PFSK-1 (cell line): ENCODE data around the gene IL23A.

Experiments
- POLR2AphosphoS5 ChIP-seq: IDR thresholded peaks from 2 replicates; pipeline ENCODE4 v1.6.1; 2012; ENCODE audit warnings: low read depth, mild to moderate bottlenecking, control low read depth, low read length, moderate library complexity
- TAF1 ChIP-seq: IDR thresholded peaks from 2 replicates; pipeline ENCODE4 v1.6.1; 2012; ENCODE audit warnings: low read length, control low read depth, borderline replicate concordance; ENCODE audit not compliant: insufficient read depth
- TF ChIP-seq, protein P1 (sequence below), 2 experiments: IDR thresholded peaks; 2 replicates each; pipeline versions ENCODE4 v1.6.1 to v1.8.0; 2011 to 2012; ENCODE audit warnings: low read depth in 2 of 2, low read length in 2 of 2, control low read depth in 1 of 2, inconsistent platforms in 1 of 2, mild to moderate bottlenecking in 1 of 2, moderate library complexity in 1 of 2; ENCODE audit not compliant: insufficient read depth in 1 of 2

- TF ChIP-seq TAF1 (no peak), POLR2AphosphoS5 (no peak)
- TF ChIP-seq, protein P1, sequence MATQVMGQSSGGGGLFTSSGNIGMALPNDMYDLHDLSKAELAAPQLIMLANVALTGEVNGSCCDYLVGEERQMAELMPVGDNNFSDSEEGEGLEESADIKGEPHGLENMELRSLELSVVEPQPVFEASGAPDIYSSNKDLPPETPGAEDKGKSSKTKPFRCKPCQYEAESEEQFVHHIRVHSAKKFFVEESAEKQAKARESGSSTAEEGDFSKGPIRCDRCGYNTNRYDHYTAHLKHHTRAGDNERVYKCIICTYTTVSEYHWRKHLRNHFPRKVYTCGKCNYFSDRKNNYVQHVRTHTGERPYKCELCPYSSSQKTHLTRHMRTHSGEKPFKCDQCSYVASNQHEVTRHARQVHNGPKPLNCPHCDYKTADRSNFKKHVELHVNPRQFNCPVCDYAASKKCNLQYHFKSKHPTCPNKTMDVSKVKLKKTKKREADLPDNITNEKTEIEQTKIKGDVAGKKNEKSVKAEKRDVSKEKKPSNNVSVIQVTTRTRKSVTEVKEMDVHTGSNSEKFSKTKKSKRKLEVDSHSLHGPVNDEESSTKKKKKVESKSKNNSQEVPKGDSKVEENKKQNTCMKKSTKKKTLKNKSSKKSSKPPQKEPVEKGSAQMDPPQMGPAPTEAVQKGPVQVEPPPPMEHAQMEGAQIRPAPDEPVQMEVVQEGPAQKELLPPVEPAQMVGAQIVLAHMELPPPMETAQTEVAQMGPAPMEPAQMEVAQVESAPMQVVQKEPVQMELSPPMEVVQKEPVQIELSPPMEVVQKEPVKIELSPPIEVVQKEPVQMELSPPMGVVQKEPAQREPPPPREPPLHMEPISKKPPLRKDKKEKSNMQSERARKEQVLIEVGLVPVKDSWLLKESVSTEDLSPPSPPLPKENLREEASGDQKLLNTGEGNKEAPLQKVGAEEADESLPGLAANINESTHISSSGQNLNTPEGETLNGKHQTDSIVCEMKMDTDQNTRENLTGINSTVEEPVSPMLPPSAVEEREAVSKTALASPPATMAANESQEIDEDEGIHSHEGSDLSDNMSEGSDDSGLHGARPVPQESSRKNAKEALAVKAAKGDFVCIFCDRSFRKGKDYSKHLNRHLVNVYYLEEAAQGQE (IDR thresholded peaks at IDR 0.05; ENCODE audit: insufficient read depth in 1 of 2, low read depth in 2 of 2, low read length in 2 of 2): no peak
These were observed 2.1 kb upstream of the IL23A start for GRCh38 chr12:56336361-56337167.
